CD4-positive, alpha-beta T cell (primary cell): Measurements from ENCODE around the gene AZIN2. TPM values are rescaled to one million over a fixed set of nuclear protein-coding genes. Genes with fewer than 3 reads are reported as not detected.

Experiments
- ATAC-seq: fragments of 200-7000 bp; cut with Tn5 transposase; one replicate; pipeline ENCODE4 v1.10.0; 2022; ENCODE audit warnings: mild to moderate bottlenecking; ENCODE audit not compliant: poor library complexity
- CTCF ChIA-PET: fragments of 350-600 bp; sonication (Branson Sonifier 250); formaldehyde crosslinking; loops from one replicate; lab custom pipeline; 2021; ENCODE audit warnings: antibody characterized with exemption, inconsistent platforms; lab: Charles Lee
- POLR2A ChIA-PET: fragments of 350-600 bp; sonication (Branson Sonifier 250); formaldehyde crosslinking; loops from one replicate; lab custom pipeline; 2021; ENCODE audit warnings: antibody characterized with exemption, inconsistent platforms; lab: Charles Lee
- DNase-seq, 14 experiments: peaks; one replicate each; pipeline ENCODE4 v3.0.0-alpha.2; 2013 to 2020; ENCODE audit warnings: mixed read lengths in 2 of 14
- H3K27ac ChIP-seq, 2 donors: one replicate each; pipeline versions ENCODE4 v1.5.1 to v1.7.0; 2013; ENCODE audit warnings: low read length in 2 of 2, low read depth in 1 of 2, mild to moderate bottlenecking in 1 of 2
- H3K27me3 ChIP-seq, 2 experiments: 1 replicate in 1 of 2; 2 replicates in 1 of 2; pipeline versions ENCODE4 v1.6.1 to v1.7.0; 2013; ENCODE audit warnings: low read length in 2 of 2, control low read depth in 1 of 2, mild to moderate bottlenecking in 1 of 2, moderate library complexity in 1 of 2; ENCODE audit not compliant: insufficient read depth in 2 of 2, control insufficient read depth in 1 of 2
- H3K36me3 ChIP-seq: one replicate; pipeline ENCODE4 v1.6.1; 2013; ENCODE audit warnings: low read length, control low read depth; ENCODE audit not compliant: insufficient read depth
- H3K4me1 ChIP-seq: one replicate; pipeline ENCODE4 v1.6.1; 2013; ENCODE audit warnings: low read length, control low read depth; ENCODE audit not compliant: insufficient read depth
- H3K4me3 ChIP-seq: one replicate; pipeline ENCODE4 v1.5.1; 2013; ENCODE audit warnings: mild to moderate bottlenecking, low read length, moderate library complexity
- H3K9me3 ChIP-seq, 2 experiments: 1 replicate in 1 of 2; 2 replicates in 1 of 2; pipeline versions ENCODE4 v1.6.1 to v1.7.0; 2013; ENCODE audit warnings: low read length in 2 of 2, mild to moderate bottlenecking in 2 of 2, control low read depth in 1 of 2, moderate library complexity in 1 of 2; ENCODE audit not compliant: control insufficient read depth in 1 of 2, insufficient read depth in 1 of 2
- H3K27ac Mint-ChIP-seq: one replicate; pipeline ENCODE4 v1.8.0; 2020; ENCODE audit warnings: mixed read lengths
- H3K27me3 Mint-ChIP-seq: one replicate; pipeline ENCODE4 v1.8.0; 2021; ENCODE audit warnings: mixed read lengths
- H3K36me3 Mint-ChIP-seq: one replicate; pipeline ENCODE4 v1.8.0; 2021; ENCODE audit warnings: low read depth, mixed read lengths
- H3K4me1 Mint-ChIP-seq: one replicate; pipeline ENCODE4 v1.8.0; 2021; ENCODE audit warnings: low read depth, mixed read lengths
- H3K4me3 Mint-ChIP-seq: one replicate; pipeline ENCODE4 v1.8.0; 2020; ENCODE audit warnings: mild to moderate bottlenecking, mixed read lengths
- H3K9me3 Mint-ChIP-seq: one replicate; pipeline ENCODE4 v1.8.0; 2020; ENCODE audit warnings: mixed read lengths
- CTCF ChIP-seq: fragments of 200-600 bp; IDR thresholded peaks from one replicate; pipeline ENCODE4 v1.8.0; 2022; ENCODE audit warnings: antibody characterized with exemption, mild to moderate bottlenecking
- intact Hi-C, 2 experiments: fragments of 100-400 bp; cut with DNase I in 1 of 2; cut with micrococcal nuclease in 1 of 2; formaldehyde crosslinking; loops; one replicate each; pipeline versions ENCODE4 v1.15.1 to v1.9.0; 2023 to 2025; cut with DNase I, micrococcal nuclease
- total RNA-seq, 174 experiments: library from RNA in 2 of 174; stranded (reverse) in 2 of 174; gene quantifications; one replicate each; pipeline ENCODE4 v1.2.3 and lab custom pipeline; 2021 to 2026

The AZIN2 gene
- total RNA-seq, 2 experiments from 2014 or later, result 4.6 to 4.9 TPM

- Mint-ChIP-seq H3K4me1 (peaks cover 25% of the 10 kb centered on the region), H3K9me3 (no peaks in the 10 kb centered on the region), H3K27me3 (no peaks in the 10 kb centered on the region), H3K4me3 (no peak overlapping the region), H3K27ac (no peak overlapping the region), H3K36me3 (no peaks in the 10 kb centered on the region)
- ChIA-PET POLR2A (interaction anchor here (4.1 kb wide), 1 partner anchor 34 kb away, joined by 19 read pairs; no protein-coding TSS in a partner anchor), CTCF (no interaction called here)
- no peaks in the 10 kb centered on the region for H3K36me3 ChIP-seq
- intact Hi-C loops, result no loop called here
- H3K27me3 ChIP-seq, result no peaks in the 10 kb centered on the region
- peaks cover 26% of the 10 kb centered on the region for H3K4me1 ChIP-seq
- H3K27ac ChIP-seq, result no peak overlapping the region
- no peak overlapping the region for H3K4me3 ChIP-seq
- DNase-seq (no peak), ATAC-seq (no peak)
- TF ChIP-seq CTCF, result no peak
- H3K9me3 ChIP-seq, result no peaks in the 10 kb centered on the region
Observed at GRCh38 chr1:33093004-33093403, 12.1 kb downstream of the AZIN2 start.

DNA sequence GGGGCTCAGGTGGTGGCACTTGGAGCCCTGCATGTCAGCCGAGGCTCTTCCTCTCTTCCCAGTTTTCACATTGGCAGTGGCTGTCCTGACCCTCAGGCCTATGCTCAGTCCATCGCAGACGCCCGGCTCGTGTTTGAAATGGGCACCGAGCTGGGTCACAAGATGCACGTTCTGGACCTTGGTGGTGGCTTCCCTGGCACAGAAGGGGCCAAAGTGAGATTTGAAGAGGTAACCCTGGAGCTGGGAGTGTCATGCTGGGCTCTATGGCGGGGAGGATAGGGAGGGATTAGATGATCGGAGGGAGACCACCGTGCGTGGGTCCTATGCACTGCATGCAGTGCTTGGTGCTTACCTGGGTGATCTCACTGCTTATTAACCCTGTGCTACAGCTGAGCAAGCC lies 13.5 kb downstream of the AZIN2 start:
- Histone ChIP-seq H3K4me3 (no peak overlapping the region), H3K4me1 (peaks cover 28% of the 10 kb centered on the region), H3K27me3 (no peaks in the 10 kb centered on the region), H3K36me3 (no peaks in the 10 kb centered on the region), H3K27ac (no peak overlapping the region), H3K9me3 (no peaks in the 10 kb centered on the region)
- no peaks in the 10 kb centered on the region for H3K9me3 Mint-ChIP-seq
- H3K27me3 Mint-ChIP-seq, result no peaks in the 10 kb centered on the region
- intact Hi-C loops, result no loop called here
- no peak for DNase-seq
- no peak overlapping the region for H3K27ac Mint-ChIP-seq
- TF ChIP-seq CTCF, result no peak
- no peaks in the 10 kb centered on the region for H3K36me3 Mint-ChIP-seq
- no peak overlapping the region for H3K4me3 Mint-ChIP-seq
- peaks cover 30% of the 10 kb centered on the region for H3K4me1 Mint-ChIP-seq
- ChIA-PET POLR2A (interaction anchor here (4.1 kb wide), 1 partner anchor 33 kb away, joined by 19 read pairs; no protein-coding TSS in a partner anchor), CTCF (interaction anchor here (1.4 to 1.8 kb wide), 2 partner anchors 10 to 33 kb away, joined by 5 read pairs; no protein-coding TSS in a partner anchor)
- no peak for ATAC-seq

- ChIA-PET POLR2A (interaction anchor here (4.1 kb wide), 1 partner anchor 32 kb away, joined by 19 read pairs; no protein-coding TSS in a partner anchor), CTCF (interaction anchor here (0.9 to 1.8 kb wide), 4 partner anchors 9 to 32 kb away, joined by 3 to 5 read pairs (median 4); no protein-coding TSS in a partner anchor)
- no peaks in the 10 kb centered on the region for H3K9me3 Mint-ChIP-seq
- DNase-seq (peak in 4 of 14 experiments; percentile 11 to 54 (median 52)), ATAC-seq (no peak)
- peaks cover 34% of the 10 kb centered on the region for H3K4me1 ChIP-seq
- no peaks in the 10 kb centered on the region for H3K36me3 Mint-ChIP-seq
- peaks cover 36% of the 10 kb centered on the region for H3K4me1 Mint-ChIP-seq
- intact Hi-C loops, result loop anchor here in 1 of 2 experiments (5.0 kb wide), 1 partner anchor 272 kb away; no protein-coding TSS in a partner anchor
- H3K27ac ChIP-seq, result no peak overlapping the region
- H3K27me3 ChIP-seq, result no peaks in the 10 kb centered on the region
- H3K27me3 Mint-ChIP-seq, result no peaks in the 10 kb centered on the region
- H3K36me3 ChIP-seq, result no peaks in the 10 kb centered on the region
- TF ChIP-seq CTCF, result peak; percentile 99
- no peak overlapping the region for H3K4me3 Mint-ChIP-seq
- no peaks in the 10 kb centered on the region for H3K9me3 ChIP-seq
- H3K27ac Mint-ChIP-seq, result no peak overlapping the region
- H3K4me3 ChIP-seq, result no peak overlapping the region
Observed at GRCh38 chr1:33094971-33095604, 14.1 kb downstream of the AZIN2 start.
